ENCODE results near the gene HECTD4.

DNA sequence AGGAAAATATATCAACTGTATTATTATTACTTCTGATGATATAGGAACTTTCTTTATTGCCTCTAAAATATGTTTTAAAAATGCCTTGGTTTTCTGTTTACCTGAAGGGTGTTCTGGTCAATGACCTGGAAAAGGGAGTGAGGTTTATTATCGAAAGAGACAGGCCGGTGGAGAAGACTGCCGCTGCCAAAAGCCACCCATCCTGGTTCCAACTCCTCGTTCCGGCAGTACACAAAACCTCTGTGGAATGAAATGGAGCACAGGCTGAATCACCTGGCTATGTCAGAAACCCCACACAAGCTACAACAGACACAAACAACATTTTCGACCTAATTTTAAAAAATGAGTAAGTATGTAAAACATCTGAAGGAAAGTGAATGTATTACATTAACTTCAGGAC, 73.6 kb downstream of the HECTD4 start:
- TF ChIP-seq, protein P1, sequence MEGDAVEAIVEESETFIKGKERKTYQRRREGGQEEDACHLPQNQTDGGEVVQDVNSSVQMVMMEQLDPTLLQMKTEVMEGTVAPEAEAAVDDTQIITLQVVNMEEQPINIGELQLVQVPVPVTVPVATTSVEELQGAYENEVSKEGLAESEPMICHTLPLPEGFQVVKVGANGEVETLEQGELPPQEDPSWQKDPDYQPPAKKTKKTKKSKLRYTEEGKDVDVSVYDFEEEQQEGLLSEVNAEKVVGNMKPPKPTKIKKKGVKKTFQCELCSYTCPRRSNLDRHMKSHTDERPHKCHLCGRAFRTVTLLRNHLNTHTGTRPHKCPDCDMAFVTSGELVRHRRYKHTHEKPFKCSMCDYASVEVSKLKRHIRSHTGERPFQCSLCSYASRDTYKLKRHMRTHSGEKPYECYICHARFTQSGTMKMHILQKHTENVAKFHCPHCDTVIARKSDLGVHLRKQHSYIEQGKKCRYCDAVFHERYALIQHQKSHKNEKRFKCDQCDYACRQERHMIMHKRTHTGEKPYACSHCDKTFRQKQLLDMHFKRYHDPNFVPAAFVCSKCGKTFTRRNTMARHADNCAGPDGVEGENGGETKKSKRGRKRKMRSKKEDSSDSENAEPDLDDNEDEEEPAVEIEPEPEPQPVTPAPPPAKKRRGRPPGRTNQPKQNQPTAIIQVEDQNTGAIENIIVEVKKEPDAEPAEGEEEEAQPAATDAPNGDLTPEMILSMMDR (IDR thresholded peaks at IDR 0.05) = no peak
- TF ChIP-seq ZFX (IDR thresholded peaks at IDR 0.05; ENCODE audit: borderline replicate concordance) = no peak
